AG04449 (cell line): ENCODE measurements around the gene SRD5A3.
A peak's percentile ranks its signal among the peaks of the same experiment; 100 is the strongest.

Source experiments
- CTCF ChIA-PET: fragments of 350-600 bp; formaldehyde crosslinking; extraction: SDS; loops from one replicate; lab custom pipeline; 2021; ENCODE audit warnings: antibody characterized with exemption; lab: Yijun Ruan, JAX
- POLR2A ChIA-PET: fragments of 400-600, 350-600 bp; formaldehyde crosslinking; extraction: SDS; loops from one replicate; lab custom pipeline; 2020; ENCODE audit warnings: antibody characterized with exemption, inconsistent platforms; lab: Yijun Ruan, JAX
- DNase-seq: peaks from one replicate; pipeline ENCODE4 v3.0.0-alpha.2; 2010; ENCODE audit warnings: low read depth, low spot score
- H3K4me3 ChIP-seq: 2 replicates; pipeline ENCODE4 v1.5.1; 2011; ENCODE audit warnings: low read depth, mild to moderate bottlenecking, control low read depth, low read length
- CTCF ChIP-seq: IDR thresholded peaks from one replicate; pipeline ENCODE4 v1.5.1; 2011; ENCODE audit warnings: mild to moderate bottlenecking, moderate library complexity, low read length, control low read depth, inconsistent platforms; ENCODE audit not compliant: insufficient read depth; ENCODE audit errors: missing control alignments

The SRD5A3 gene

GRCh38 chr4:55395529-55396307 is 49.7 kb downstream of the SRD5A3 start, which contains the start of gene TMEM165:
Gene TMEM165, plus strand, starts transcription at chr4:55395957. Its CDS starts 233 bp downstream, at chr4:55396190.
- peak within 1 kb of the TSS; percentile 82 for H3K4me3 ChIP-seq
- no peak for TF ChIP-seq CTCF
- ChIA-PET CTCF (interaction anchor here (0.8 to 4.2 kb wide), 6 partner anchors 13 to 425 kb away, joined by 3 to 40 read pairs (median 4); partner anchors contain the start of gene SRD5A3), POLR2A (interaction anchor here (0.9 to 2.2 kb wide), 11 partner anchors 9 to 154 kb away, joined by 3 to 8 read pairs (median 5); partner anchors contain the start of genes CLOCK and SRD5A3)
- DNase-seq, result no peak

- no peak for DNase-seq
- no peak for TF ChIP-seq CTCF
- peak overlapping the region; percentile 82 for H3K4me3 ChIP-seq
- CTCF ChIA-PET, result interaction anchor here (0.6 to 2.2 kb wide), 4 partner anchors 12 to 51 kb away, joined by 3 to 6 read pairs (median 5); no protein-coding TSS in a partner anchor
- POLR2A ChIA-PET, result interaction anchor here (1.0 to 2.2 kb wide), 8 partner anchors 9 to 150 kb away, joined by 3 to 8 read pairs (median 6); partner anchors contain the start of genes CLOCK and SRD5A3
Observed at GRCh38 chr4:55396308-55397125, 50.5 kb downstream of the SRD5A3 start.

- no peak for DNase-seq
- ChIA-PET CTCF (interaction anchor here (0.6 to 1.0 kb wide), 2 partner anchors 38 to 52 kb away, joined by 3 to 4 read pairs; no protein-coding TSS in a partner anchor), POLR2A (interaction anchor here (1.0 to 2.2 kb wide), 4 partner anchors 13 to 149 kb away, joined by 3 to 8 read pairs (median 6); partner anchors contain the start of gene CLOCK)
- no peak for TF ChIP-seq CTCF
- peak overlapping the region; percentile 82 for H3K4me3 ChIP-seq
Observed at GRCh38 chr4:55397126-55397436, 51.0 kb downstream of the SRD5A3 start.

GRCh38 chr4:55397520-55398321 is 51.7 kb downstream of the SRD5A3 start:
- DNase-seq, result peak; percentile 37
- CTCF ChIA-PET, result interaction anchor here (1.2 to 2.5 kb wide), 3 partner anchors 13 to 52 kb away, joined by 3 to 10 read pairs (median 10); partner anchors contain the start of gene SRD5A3
- TF ChIP-seq CTCF, result no peak
- POLR2A ChIA-PET, result interaction anchor here (2.1 kb wide), 1 partner anchor 45 kb away, joined by 6 read pairs; no protein-coding TSS in a partner anchor
- H3K4me3 ChIP-seq, result peak overlapping the region; percentile 82

GRCh38 chr4:55398461-55398860 is 52.4 kb downstream of the SRD5A3 start:
- H3K4me3 ChIP-seq, result peak overlapping the region; percentile 82
- POLR2A ChIA-PET, result no interaction called here
- CTCF ChIA-PET, result interaction anchor here (0.7 to 2.5 kb wide), 6 partner anchors 10 to 53 kb away, joined by 3 to 11 read pairs (median 8); partner anchors contain the start of gene SRD5A3
- no peak for TF ChIP-seq CTCF
- no peak for DNase-seq
